SK-N-SH treated with all-trans-retinoic acid at 6 μM for 48 hours (cell line): ENCODE measurements around the gene GRIK1.

Experiments
- ATAC-seq: fragments of 200-7000 bp; cut with Tn5 transposase; 3 replicates; pipeline ENCODE4 v1.9.1; 2020; ENCODE audit warnings: mild to moderate bottlenecking, moderate library complexity
- ARNTL ChIP-seq: fragments of 450-650 bp; formaldehyde crosslinking; IDR thresholded peaks from 2 replicates; pipeline ENCODE4 v1.5.0; 2020; ENCODE audit warnings: low read depth, mild to moderate bottlenecking, moderate library complexity, borderline replicate concordance
- BACH2 ChIP-seq: fragments of 250-450 bp; sonication (Bioruptor Pico); IDR thresholded peaks from 2 replicates; pipeline ENCODE4 v1.9.0; 2021; ENCODE audit warnings: mild to moderate bottlenecking, borderline replicate concordance
- CREB5 ChIP-seq: fragments of 250-450 bp; sonication (Bioruptor Pico); IDR thresholded peaks from 2 replicates; pipeline ENCODE4 v1.5.1; 2020; ENCODE audit warnings: low read depth, mild to moderate bottlenecking, moderate library complexity
- CSDC2 ChIP-seq: fragments of 250-450 bp; sonication (Bioruptor Pico); IDR thresholded peaks from 2 replicates; pipeline ENCODE4 v1.5.0; 2020; ENCODE audit warnings: mild to moderate bottlenecking, moderate library complexity
- CSRNP3 ChIP-seq: fragments of 250-450 bp; sonication (Bioruptor Pico); IDR thresholded peaks from 2 replicates; pipeline ENCODE4 v1.5.1; 2021; ENCODE audit warnings: mild to moderate bottlenecking, moderate library complexity
- ESRRG ChIP-seq: fragments of 250-450 bp; sonication (Bioruptor Pico); IDR thresholded peaks from 2 replicates; pipeline ENCODE4 v1.6.1; 2021; ENCODE audit warnings: mild to moderate bottlenecking
- ISL1 ChIP-seq: fragments of 250-450 bp; sonication (Bioruptor Pico); IDR thresholded peaks from 2 replicates; pipeline ENCODE4 v2.1.2; 2022; ENCODE audit warnings: mild to moderate bottlenecking, moderate library complexity
- OSR1 ChIP-seq: fragments of 250-450 bp; sonication (Bioruptor Pico); IDR thresholded peaks from 2 replicates; pipeline ENCODE4 v1.8.0; 2022; ENCODE audit warnings: moderate library complexity, mild to moderate bottlenecking, inconsistent platforms
- POU6F1 ChIP-seq: fragments of 250-450 bp; sonication (Bioruptor Pico); IDR thresholded peaks from 2 replicates; pipeline ENCODE4 v1.8.0; 2021; ENCODE audit warnings: low read depth, mild to moderate bottlenecking, moderate library complexity, borderline replicate concordance
- RARB ChIP-seq: fragments of 250-450 bp; sonication (Bioruptor Pico); IDR thresholded peaks from 2 replicates; pipeline ENCODE4 v1.8.0; 2021; ENCODE audit warnings: mild to moderate bottlenecking, moderate library complexity
- SNAI2 ChIP-seq: fragments of 250-450 bp; sonication (Bioruptor Pico); IDR thresholded peaks from 2 replicates; pipeline ENCODE4 v1.5.0; 2020; ENCODE audit warnings: mild to moderate bottlenecking, moderate library complexity
- TCF4 ChIP-seq: fragments of 250-450 bp; sonication (Bioruptor Pico); IDR thresholded peaks from 2 replicates; pipeline ENCODE4 v1.8.0; 2021; ENCODE audit warnings: mild to moderate bottlenecking, moderate library complexity, borderline replicate concordance
- ZFP3 ChIP-seq: fragments of 250-450 bp; sonication (Bioruptor Pico); IDR thresholded peaks from 2 replicates; pipeline ENCODE4 v1.5.0; 2020; ENCODE audit warnings: mild to moderate bottlenecking, moderate library complexity
- ZFP30 ChIP-seq: fragments of 450-650 bp; formaldehyde crosslinking; IDR thresholded peaks from 2 replicates; pipeline ENCODE4 v1.5.0; 2022; ENCODE audit warnings: mild to moderate bottlenecking, moderate library complexity
- ZNF70 ChIP-seq: fragments of 450-650 bp; formaldehyde crosslinking; IDR thresholded peaks from 2 replicates; pipeline ENCODE4 v1.5.0; 2020; ENCODE audit warnings: mild to moderate bottlenecking, moderate library complexity
- ZNF8 ChIP-seq: fragments of 450-650 bp; formaldehyde crosslinking; IDR thresholded peaks from 2 replicates; pipeline ENCODE4 v1.5.0; 2020; ENCODE audit warnings: mild to moderate bottlenecking, moderate library complexity

Gene GRIK1

GRCh38 chr21:29701676-29702075 is 238.1 kb downstream of the GRIK1 start:
- no peak for TF ChIP-seq POU6F1 (CRISPR knock-in tag)
- TF ChIP-seq, all 23 proteins: peak for 0
- ATAC-seq: no peak

- ATAC-seq: no peak
- TF ChIP-seq ZNF8 (CRISPR knock-in tag) (no peak), ARNTL (CRISPR knock-in tag) (no peak), TCF4 (CRISPR knock-in tag) (no peak)
Measured at GRCh38 chr21:29697555-29698193, 242.1 kb downstream of the GRIK1 start.

GRCh38 chr21:29696937-29697336 is 242.9 kb downstream of the GRIK1 start:
- TF ChIP-seq ZFP30 (CRISPR knock-in tag): no peak
- TF ChIP-seq BACH2 (CRISPR knock-in tag): no peak
- no peak for TF ChIP-seq ZNF70 (CRISPR knock-in tag)
- no peak for TF ChIP-seq CREB5 (CRISPR knock-in tag)
- no peak for TF ChIP-seq CSDC2
- no peak for TF ChIP-seq SNAI2 (CRISPR knock-in tag)
- TF ChIP-seq OSR1 (CRISPR knock-in tag): no peak
- no peak for TF ChIP-seq CSRNP3 (CRISPR knock-in tag)
- no peak for ATAC-seq

- TF ChIP-seq ESRRG (no peak), ISL1 (CRISPR knock-in tag) (no peak), CREB5 (CRISPR knock-in tag) (no peak), ZFP30 (CRISPR knock-in tag) (no peak), CSRNP3 (CRISPR knock-in tag) (no peak), TCF4 (CRISPR knock-in tag) (no peak), RARB (CRISPR knock-in tag) (no peak), BACH2 (CRISPR knock-in tag) (no peak), OSR1 (CRISPR knock-in tag) (no peak), ARNTL (CRISPR knock-in tag) (no peak), ZFP3 (CRISPR knock-in tag) (no peak), POU6F1 (CRISPR knock-in tag) (no peak)
- ATAC-seq: no peak
Measured at GRCh38 chr21:29691616-29692491, 247.9 kb downstream of the GRIK1 start.
